Muscle layer of colon (tissue), 2 donors: ENCODE results near the gene RASA3.
"Not testable (repeated sequence)": the region's sequence is repeated elsewhere in the genome, so short reads cannot be mapped to it uniquely, and the experiment has no call there.

Experiments
- H3K27ac ChIP-seq: one replicate; pipeline ENCODE4 v1.7.0; 2013; ENCODE audit warnings: low read depth, mild to moderate bottlenecking, low read length, moderate library complexity
- H3K27me3 ChIP-seq, 2 donors: one replicate each; pipeline ENCODE4 v1.7.0; 2013; ENCODE audit warnings: low read length in 2 of 2, mild to moderate bottlenecking in 2 of 2; ENCODE audit not compliant: insufficient read depth in 2 of 2, control insufficient read depth in 1 of 2
- H3K36me3 ChIP-seq: one replicate; pipeline ENCODE4 v1.7.0; 2013; ENCODE audit warnings: mild to moderate bottlenecking, low read length; ENCODE audit not compliant: insufficient read depth
- H3K4me1 ChIP-seq: one replicate; pipeline ENCODE4 v1.7.0; 2013; ENCODE audit warnings: mild to moderate bottlenecking, low read length; ENCODE audit not compliant: insufficient read depth
- H3K4me3 ChIP-seq, 2 donors: one replicate each; pipeline ENCODE4 v1.7.0; 2013; ENCODE audit warnings: low read length in 2 of 2, low read depth in 1 of 2, mild to moderate bottlenecking in 1 of 2, moderate library complexity in 1 of 2
- H3K9ac ChIP-seq: one replicate; pipeline ENCODE4 v1.7.0; 2013; ENCODE audit warnings: low read length
- H3K9me3 ChIP-seq: one replicate; pipeline ENCODE4 v1.7.0; 2013; ENCODE audit warnings: mild to moderate bottlenecking, low read length
- donor health status: abdominal sarcoma.
- donor health status: Adenocarcinoma of cecum.

The RASA3 gene

DNA sequence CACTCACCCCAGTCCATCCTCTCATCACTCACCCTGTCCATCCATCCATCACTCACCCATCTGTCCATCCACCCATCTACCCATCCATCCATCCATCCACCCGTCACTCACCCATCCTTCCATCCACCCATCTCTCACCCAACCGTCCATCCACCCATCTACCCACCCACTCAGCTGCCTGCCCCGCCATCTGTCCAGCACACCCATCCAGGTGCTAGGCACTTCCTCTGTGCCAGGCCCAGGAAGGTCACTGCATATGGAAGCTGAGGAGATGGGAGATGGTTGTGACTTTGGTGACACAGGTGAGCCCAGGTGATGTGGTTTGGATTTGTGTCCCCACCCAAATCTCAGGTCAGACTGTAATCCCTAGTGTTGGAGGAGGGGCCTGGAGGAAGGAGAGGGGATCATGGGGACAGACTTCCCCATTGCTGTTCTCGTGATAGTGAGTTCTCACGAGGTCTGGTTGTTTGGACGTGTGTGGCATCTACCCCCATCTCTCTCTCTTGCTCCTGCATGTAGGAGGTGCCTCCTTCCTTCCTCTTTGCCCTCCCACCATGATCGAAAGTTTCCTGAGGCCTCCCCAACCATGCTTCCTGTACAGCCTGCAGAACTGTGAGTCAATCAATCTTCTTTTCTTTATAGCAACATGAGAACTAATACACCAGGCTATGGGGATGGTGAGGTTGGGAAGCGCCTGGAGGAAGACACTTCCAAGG lies 142.7 kb downstream of the RASA3 start:
- no peak overlapping the region for H3K4me3 ChIP-seq

DNA sequence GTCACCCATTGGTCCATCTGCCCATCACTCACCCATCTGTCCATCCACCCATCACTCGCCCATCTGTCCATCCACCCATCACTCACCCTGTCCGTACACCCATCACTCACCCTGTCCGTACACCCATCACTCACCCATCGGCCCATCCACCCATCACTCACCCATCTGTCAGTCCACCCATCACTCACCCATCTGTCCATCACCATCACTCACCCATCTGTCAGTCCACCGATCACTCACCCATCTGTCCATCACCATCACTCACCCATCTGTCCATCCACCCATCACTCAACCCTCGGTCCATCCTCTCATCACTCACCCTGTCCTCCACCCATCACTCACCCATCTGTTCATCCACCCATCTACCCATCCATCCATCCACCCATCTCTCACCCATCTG lies 143.6 kb downstream of the RASA3 start:
- peaks cover 34% of the 10 kb centered on the region for H3K36me3 ChIP-seq
- H3K9ac ChIP-seq, H3K4me3 ChIP-seq: not testable (repeated sequence)

More for the DNA sequence above, 142.7 kb downstream of the RASA3 start:
- H3K27me3 ChIP-seq: no peaks in the 10 kb centered on the region
- no peaks in the 10 kb centered on the region for H3K4me1 ChIP-seq
- peaks cover 34% of the 10 kb centered on the region for H3K36me3 ChIP-seq
- H3K9ac ChIP-seq: no peak overlapping the region
- no peaks in the 10 kb centered on the region for H3K9me3 ChIP-seq
- H3K27ac ChIP-seq: no peak overlapping the region

DNA sequence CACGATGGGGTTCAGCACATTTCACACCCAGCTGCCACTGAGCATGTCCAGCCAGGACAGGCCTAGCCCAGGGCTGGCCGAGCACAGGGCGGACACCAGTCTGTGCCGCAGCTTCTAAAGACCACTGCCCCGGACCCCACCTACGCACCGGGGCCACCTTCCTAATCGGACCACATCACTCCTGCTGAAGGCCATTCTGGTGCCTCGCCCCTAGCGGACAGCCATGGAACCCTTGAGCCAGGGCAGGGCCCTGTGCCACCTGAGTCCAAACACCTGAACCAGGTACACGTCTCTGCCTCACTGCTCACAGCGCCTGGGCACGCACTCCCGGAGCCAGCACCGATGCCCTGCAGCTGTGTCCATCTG lies 150.1 kb downstream of the RASA3 start:
- H3K4me1 ChIP-seq: no peaks in the 10 kb centered on the region
- H3K9me3 ChIP-seq: no peaks in the 10 kb centered on the region
- H3K4me3 ChIP-seq: no peak overlapping the region
- no peak overlapping the region for H3K9ac ChIP-seq
- H3K27me3 ChIP-seq: no peaks in the 10 kb centered on the region
- peaks cover 25% of the 10 kb centered on the region for H3K36me3 ChIP-seq
- no peak overlapping the region for H3K27ac ChIP-seq

More for the DNA sequence above, 143.6 kb downstream of the RASA3 start:
- not testable (repeated sequence) for H3K27me3 ChIP-seq, H3K9me3 ChIP-seq, H3K27ac ChIP-seq, H3K4me1 ChIP-seq

DNA sequence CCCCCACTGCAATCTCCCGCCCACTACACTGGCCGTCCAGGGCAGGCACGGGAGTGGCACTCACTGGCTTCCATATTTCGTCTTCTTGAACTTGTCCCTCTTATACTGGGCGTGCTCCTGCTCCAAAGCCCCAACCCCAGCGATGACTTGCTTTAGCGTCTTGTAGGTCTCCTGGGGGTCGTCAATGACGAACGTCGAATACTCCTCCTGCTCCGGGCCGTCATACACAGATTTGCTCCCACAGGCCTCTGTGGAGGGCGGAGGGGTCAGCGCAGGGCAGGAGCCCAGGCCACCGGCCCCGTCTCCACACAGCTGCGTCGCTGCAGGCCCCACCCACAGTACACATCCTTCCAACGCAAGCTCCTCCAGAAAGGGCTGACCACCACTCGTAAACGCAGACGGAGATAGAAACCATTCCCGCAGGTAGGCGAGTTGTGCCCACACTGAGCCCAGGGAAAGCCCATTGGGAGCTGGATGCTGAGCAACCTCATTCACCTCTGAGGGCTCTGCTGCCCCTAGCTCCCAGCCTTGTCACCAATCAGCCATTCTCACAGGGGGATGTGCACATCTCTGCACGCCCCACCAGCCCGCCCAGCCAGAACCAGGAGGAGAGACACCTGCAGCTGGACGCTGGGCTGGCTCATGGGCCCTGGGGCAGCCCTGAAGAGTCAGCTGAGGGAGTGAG lies 150.7 kb downstream of the RASA3 start:
- Histone ChIP-seq H3K36me3 (peaks cover 29% of the 10 kb centered on the region), H3K4me3 (no peak overlapping the region), H3K27ac (no peak overlapping the region), H3K9ac (no peak overlapping the region), H3K27me3 (no peaks in the 10 kb centered on the region), H3K9me3 (no peaks in the 10 kb centered on the region), H3K4me1 (no peaks in the 10 kb centered on the region)

DNA sequence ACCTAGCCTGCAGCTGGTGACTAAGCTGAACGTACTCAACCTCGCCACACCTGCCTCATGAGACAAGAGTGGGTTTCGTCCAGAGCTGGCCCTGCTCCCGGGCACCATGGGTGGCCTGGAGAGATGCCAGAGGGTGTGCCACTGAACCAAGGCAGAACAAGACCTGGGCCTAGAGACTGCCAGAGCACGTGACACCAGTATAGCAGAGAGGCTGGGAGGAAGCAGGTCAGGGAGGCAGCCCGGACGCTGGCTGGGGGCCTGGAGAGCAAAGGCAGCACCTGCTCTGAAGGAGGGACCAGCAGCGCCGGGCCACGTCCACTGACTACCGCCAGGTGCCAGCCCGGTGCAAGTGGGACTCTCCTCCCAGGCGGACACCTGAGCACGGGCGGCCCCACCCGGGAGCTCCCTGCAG lies 151.2 kb downstream of the RASA3 start:
- H3K36me3 ChIP-seq: peaks cover 29% of the 10 kb centered on the region
- H3K27ac ChIP-seq: no peak overlapping the region

DNA sequence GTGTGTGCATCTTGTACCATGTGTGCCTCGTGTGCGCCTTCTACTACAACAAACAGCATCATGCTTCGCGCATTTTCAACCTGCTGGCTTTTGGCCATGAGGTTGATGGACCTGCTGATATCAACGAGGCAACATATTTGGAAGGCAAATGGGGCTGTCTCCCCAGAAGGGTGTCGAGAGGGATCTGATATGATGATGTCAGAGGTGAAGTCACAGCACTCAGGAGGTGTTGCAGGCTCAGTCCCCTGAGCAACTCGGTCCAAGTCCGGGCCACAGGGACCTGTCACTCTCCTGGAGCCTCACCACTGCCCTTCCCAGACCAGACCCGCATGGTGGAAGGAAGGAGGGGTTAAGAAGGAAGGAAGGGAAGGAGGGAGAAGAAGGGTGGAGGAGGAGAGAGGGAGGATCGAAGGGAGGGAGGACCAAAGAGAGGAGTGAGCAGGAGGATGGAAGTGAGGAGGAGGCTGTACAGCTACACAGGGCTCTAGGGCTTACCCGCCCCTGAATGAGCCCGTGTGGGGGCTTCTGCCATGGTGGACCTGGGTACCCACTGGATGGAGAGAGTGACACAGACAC lies 151.8 kb downstream of the RASA3 start:
- Histone ChIP-seq H3K27me3 (no peaks in the 10 kb centered on the region), H3K9ac (no peak overlapping the region), H3K27ac (no peak overlapping the region)

More for the DNA sequence above, 151.2 kb downstream of the RASA3 start:
- no peaks in the 10 kb centered on the region for H3K27me3 ChIP-seq
- H3K4me1 ChIP-seq: no peaks in the 10 kb centered on the region
- no peaks in the 10 kb centered on the region for H3K9me3 ChIP-seq
- no peak overlapping the region for H3K4me3 ChIP-seq
- no peak overlapping the region for H3K9ac ChIP-seq

DNA sequence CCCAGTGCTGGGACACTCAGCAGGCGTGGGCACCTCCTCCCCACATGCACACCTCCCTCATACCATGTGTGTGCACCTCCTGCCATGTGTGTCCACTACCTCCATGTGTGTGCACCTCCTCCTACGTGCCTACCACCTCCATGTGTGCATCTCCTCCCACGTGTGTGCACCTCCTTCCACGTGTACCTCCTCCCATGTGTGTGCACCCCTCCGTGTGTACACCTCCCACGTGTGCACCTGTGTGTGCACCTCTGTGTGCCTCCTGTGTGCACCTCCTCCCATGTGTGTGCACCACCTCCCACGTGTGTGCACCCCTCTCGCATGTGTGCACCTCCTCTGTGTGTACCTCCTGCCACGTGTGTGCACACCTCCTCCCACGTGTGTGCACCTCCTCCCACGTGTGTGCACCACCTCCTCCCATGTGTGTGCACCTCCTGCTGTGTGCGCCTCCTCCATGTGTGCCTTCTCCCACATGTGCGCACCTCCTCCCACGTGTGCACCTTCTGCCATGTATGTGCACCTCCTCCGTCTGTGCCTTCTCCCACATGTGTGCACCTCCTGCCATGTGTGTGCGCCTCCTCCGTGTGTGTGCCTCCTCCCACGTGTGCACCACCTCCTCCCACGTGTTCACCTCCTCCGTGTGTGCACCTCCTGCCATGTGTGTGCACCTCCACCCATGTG lies 152.5 kb downstream of the RASA3 start:
- Histone ChIP-seq H3K9ac (no peak overlapping the region), H3K9me3 (no peaks in the 10 kb centered on the region), H3K27me3 (no peaks in the 10 kb centered on the region), H3K27ac (no peak overlapping the region), H3K4me3 (no peak overlapping the region), H3K4me1 (no peaks in the 10 kb centered on the region), H3K36me3 (peaks cover 29% of the 10 kb centered on the region)

More for the DNA sequence above, 151.8 kb downstream of the RASA3 start:
- H3K36me3 ChIP-seq: peaks cover 29% of the 10 kb centered on the region
- no peaks in the 10 kb centered on the region for H3K9me3 ChIP-seq
- no peak overlapping the region for H3K4me3 ChIP-seq
- no peaks in the 10 kb centered on the region for H3K4me1 ChIP-seq

DNA sequence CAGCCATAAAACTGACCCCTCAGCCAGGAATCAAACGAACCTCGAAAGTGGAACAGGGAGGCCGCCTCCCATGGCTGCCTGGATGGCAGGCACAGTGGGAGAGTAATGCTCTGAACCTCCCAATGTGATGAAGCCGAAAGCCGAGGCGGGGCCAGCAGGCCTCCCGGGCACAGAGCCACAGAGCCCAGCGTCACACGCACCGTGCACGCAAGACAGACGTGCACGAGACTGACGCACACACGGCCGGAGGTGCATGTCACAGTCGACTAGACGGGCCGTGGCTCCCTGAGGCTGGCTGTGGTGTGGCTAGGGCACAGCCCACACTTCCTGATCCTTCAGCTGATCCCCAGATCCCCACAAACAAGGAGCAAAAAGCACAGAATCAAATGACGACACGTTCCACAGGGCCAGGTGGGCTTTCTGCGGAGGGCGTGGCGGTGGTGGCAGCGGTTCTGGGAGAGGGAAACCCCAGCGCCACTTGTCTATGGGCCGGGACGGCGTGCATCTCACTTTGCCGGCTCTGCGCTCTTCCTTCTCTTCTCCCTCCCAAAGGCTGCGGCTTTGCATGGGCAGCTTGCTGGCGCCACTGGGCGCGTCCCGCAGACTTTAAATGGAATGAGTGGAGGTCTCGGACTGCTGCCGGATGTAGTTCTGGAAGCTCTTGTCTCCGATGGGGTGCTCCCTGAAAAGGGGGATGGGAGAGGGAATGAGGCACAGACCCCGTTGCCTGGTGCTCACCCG lies 153.5 kb downstream of the RASA3 start:
- no peaks in the 10 kb centered on the region for H3K27me3 ChIP-seq
- no peak overlapping the region for H3K4me3 ChIP-seq
- no peak overlapping the region for H3K9ac ChIP-seq
- no peak overlapping the region for H3K27ac ChIP-seq
- H3K9me3 ChIP-seq: no peaks in the 10 kb centered on the region
- no peaks in the 10 kb centered on the region for H3K4me1 ChIP-seq
- peaks cover 29% of the 10 kb centered on the region for H3K36me3 ChIP-seq

DNA sequence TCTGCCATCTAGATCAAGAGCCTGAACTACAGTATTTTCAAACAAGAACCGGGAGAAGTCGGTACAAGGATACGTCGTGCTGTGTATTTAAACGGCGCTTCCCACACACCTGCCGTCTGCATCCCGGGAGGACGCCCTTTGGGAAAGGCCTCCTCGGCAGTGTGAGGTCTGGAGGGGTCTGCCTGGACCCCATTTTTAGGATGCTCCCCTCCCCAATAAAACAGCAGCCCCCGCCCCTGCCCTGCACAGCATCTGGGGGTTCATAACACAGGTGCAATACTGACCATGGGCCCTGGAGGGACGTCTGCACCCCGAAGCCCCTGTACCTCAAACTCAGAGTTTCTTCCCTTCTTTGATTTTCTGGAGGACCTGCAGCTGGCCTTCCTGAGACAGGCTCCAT lies 154.4 kb downstream of the RASA3 start:
- Histone ChIP-seq H3K4me3 (no peak overlapping the region), H3K36me3 (peaks cover 29% of the 10 kb centered on the region), H3K27ac (no peak overlapping the region), H3K4me1 (no peaks in the 10 kb centered on the region), H3K9ac (no peak overlapping the region), H3K9me3 (no peaks in the 10 kb centered on the region), H3K27me3 (no peaks in the 10 kb centered on the region)

DNA sequence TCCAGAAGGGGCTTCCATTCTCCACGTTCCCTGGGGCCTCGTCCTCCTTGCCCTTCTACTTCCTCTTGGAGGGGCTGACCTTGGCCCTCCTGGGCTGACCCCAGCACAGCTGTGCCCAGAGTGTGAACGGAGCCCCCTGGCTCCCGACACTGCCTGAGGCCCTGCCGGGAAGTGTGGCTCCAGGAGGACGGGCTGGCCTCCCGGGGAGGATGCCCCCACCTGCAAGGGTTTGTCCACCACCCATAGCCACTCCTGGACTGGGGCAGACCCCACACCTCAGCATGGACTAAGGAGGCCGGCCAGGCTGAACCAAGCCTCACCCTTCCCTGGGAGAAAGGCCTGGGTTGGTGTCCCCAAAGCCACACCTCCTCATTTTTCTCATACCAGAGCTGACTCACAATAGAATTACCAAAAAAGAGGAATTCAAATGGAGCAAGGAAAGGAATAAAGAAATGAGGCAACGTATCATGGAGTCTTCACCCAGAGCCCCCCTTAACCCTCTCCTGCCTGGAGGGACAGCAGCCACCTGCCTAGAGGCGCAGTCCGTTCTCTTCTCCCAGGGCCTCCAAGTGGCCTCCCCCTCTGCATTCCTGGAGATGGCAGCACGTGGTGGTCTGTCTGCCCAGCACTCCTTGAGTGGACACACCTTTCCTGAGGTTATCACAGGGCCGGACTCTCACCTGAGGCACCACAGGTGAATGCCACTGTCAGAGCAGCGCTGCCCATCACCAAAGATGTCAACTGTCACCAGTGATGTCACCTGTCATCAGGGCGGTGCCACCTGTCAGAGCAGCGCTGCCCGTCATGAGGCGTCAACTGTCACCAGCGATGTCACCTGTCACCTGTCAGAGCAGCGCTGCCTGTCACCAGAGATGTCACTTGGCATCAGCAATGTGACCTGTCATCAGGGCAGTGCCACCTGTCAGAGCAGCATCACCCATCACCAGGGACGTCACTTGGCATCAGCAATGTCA lies 155.4 kb downstream of the RASA3 start:
- H3K27ac ChIP-seq: no peak overlapping the region
- H3K4me3 ChIP-seq: no peak overlapping the region
- no peaks in the 10 kb centered on the region for H3K9me3 ChIP-seq
- no peak overlapping the region for H3K9ac ChIP-seq
- H3K4me1 ChIP-seq: no peaks in the 10 kb centered on the region
- H3K27me3 ChIP-seq: no peaks in the 10 kb centered on the region
- peaks cover 23% of the 10 kb centered on the region for H3K36me3 ChIP-seq
